Activated CD8-positive, alpha-beta T cell treated with anti-CD3 and anti-CD28 coated beads for 36 hours (primary cell): ENCODE measurements around the gene SERPING1. TPM values are rescaled to one million over a fixed set of nuclear protein-coding genes. Genes with fewer than 3 reads are reported as not detected.

Source experiments
- ATAC-seq: fragments of 200-7000 bp; cut with Tn5 transposase; one replicate; pipeline ENCODE4 v1.10.0; 2021; ENCODE audit warnings: mild to moderate bottlenecking, moderate library complexity
- CTCF ChIA-PET: fragments of 350-600 bp; sonication (Branson Sonifier 250); formaldehyde crosslinking; loops from one replicate; lab custom pipeline; 2021; ENCODE audit warnings: antibody characterized with exemption; lab: Charles Lee
- POLR2A ChIA-PET: fragments of 350-600 bp; sonication (Branson Sonifier 250); formaldehyde crosslinking; loops from one replicate; lab custom pipeline; 2021; ENCODE audit warnings: antibody characterized with exemption; lab: Charles Lee
- DNase-seq: peaks from one replicate; pipeline ENCODE4 v3.0.0-alpha.2; 2020
- H3K27ac Mint-ChIP-seq: one replicate; pipeline ENCODE4 v1.8.0; 2021; ENCODE audit warnings: mild to moderate bottlenecking, mixed read lengths
- H3K27me3 Mint-ChIP-seq: one replicate; pipeline ENCODE4 v1.8.0; 2021; ENCODE audit warnings: mixed read lengths
- H3K36me3 Mint-ChIP-seq: one replicate; pipeline ENCODE4 v1.8.0; 2021; ENCODE audit warnings: low read depth, mixed read lengths
- H3K4me1 Mint-ChIP-seq: one replicate; pipeline ENCODE4 v1.8.0; 2021; ENCODE audit warnings: low read depth, mixed read lengths
- H3K4me3 Mint-ChIP-seq: one replicate; pipeline ENCODE4 v1.8.0; 2021; ENCODE audit warnings: mild to moderate bottlenecking, moderate library complexity, mixed read lengths
- H3K9me3 Mint-ChIP-seq: one replicate; pipeline ENCODE4 v1.8.0; 2021; ENCODE audit warnings: mixed read lengths
- CTCF ChIP-seq: fragments of 200-600 bp; IDR thresholded peaks from one replicate; pipeline ENCODE4 v1.8.0; 2022; ENCODE audit warnings: antibody characterized with exemption, mild to moderate bottlenecking
- intact Hi-C: fragments of 100-400 bp; cut with micrococcal nuclease; formaldehyde crosslinking; loops from one replicate; pipeline ENCODE4 v1.10.0; 2022
- total RNA-seq, 2 experiments: library from RNA; stranded (reverse); gene quantifications; one replicate each; pipeline ENCODE4 v1.2.3, GENCODE V29; 2021

SERPING1 gene
- total RNA-seq, 2 experiments from 2014 or later: not detected

DNA sequence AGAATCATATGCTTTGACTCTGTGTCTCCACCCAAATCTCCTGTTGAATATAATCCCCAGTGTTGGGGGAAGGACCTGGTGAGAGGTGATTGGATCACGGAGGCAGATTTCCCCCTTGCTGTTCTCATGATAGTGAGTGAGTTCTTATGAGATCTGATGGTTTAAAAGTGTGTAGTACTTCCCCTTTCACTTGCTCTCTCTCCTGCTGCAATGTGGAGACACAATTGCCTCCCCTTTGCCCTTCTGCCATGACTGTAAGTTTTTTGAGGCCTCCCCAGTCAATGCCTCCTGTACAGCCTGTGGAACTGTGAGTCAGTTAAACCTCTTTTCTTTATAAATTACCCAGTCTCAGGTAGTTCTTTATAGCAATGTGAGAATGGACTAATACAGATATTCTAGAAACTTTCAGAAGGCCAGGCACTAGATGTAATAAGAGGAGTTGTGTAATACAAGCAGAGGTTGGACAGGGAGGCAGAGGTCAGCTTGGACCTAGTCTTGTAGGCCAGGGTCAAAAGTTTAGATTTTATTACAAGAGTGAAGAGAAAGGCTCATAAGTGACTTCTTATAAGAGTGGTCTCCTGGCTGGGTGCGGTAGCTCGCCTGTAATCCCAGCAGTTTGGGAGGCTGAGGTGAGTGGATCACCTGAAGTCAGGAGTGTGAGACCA is 9.3 kb upstream of the SERPING1 start:
- ChIA-PET CTCF (no interaction called here), POLR2A (no interaction called here)
- intact Hi-C loops: no loop called here
- ATAC-seq: no peak
- Mint-ChIP-seq H3K36me3 (no peaks in the 10 kb centered on the region), H3K27ac (no peak overlapping the region), H3K4me1 (peaks cover 6% of the 10 kb centered on the region), H3K9me3 (no peaks in the 10 kb centered on the region), H3K4me3 (no peak overlapping the region), H3K27me3 (peaks cover 3% of the 10 kb centered on the region)
- DNase-seq: no peak
- no peak for TF ChIP-seq CTCF

GRCh38 chr11:57596266-57596885 is 1.1 kb upstream of the SERPING1 start:
- peaks cover 23% of the 10 kb centered on the region for H3K27me3 Mint-ChIP-seq
- H3K36me3 Mint-ChIP-seq: no peaks in the 10 kb centered on the region
- ChIA-PET CTCF (interaction anchor here (0.7 to 1.6 kb wide), 6 partner anchors 9 to 52 kb away, joined by 3 to 5 read pairs (median 4); no protein-coding TSS in a partner anchor), POLR2A (no interaction called here)
- no peaks in the 10 kb centered on the region for H3K4me1 Mint-ChIP-seq
- intact Hi-C loops: no loop called here
- ATAC-seq (no peak), DNase-seq (no peak)
- TF ChIP-seq CTCF: no peak
- no peak overlapping the region for H3K4me3 Mint-ChIP-seq
- H3K27ac Mint-ChIP-seq: no peak overlapping the region
- no peaks in the 10 kb centered on the region for H3K9me3 Mint-ChIP-seq

- H3K4me3 Mint-ChIP-seq: no peak overlapping the region
- no peak for ATAC-seq
Observed at GRCh38 chr11:57597916-57598830, 688 bp downstream of the SERPING1 start.

DNA sequence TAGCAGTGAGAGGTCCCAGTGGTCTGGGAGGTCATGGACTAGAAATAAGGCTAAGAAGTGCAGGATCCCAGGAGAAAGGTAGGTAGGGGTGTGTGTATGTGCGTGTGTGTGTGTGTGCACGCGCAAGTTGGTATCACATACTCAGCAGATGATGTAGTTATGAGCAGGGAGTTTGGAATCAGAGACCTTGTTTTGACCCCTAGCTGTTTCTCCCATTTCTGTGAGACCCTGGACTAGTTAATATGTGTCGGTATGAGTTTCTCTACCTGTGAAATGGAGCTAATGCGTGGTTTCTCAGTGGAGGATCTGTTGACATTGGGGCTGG is 1.3 kb downstream of the SERPING1 start:
- Mint-ChIP-seq H3K27ac (no peak overlapping the region), H3K4me3 (no peak overlapping the region), H3K4me1 (no peaks in the 10 kb centered on the region), H3K27me3 (peaks cover 23% of the 10 kb centered on the region), H3K36me3 (no peaks in the 10 kb centered on the region), H3K9me3 (no peaks in the 10 kb centered on the region)
- intact Hi-C loops: no loop called here
- TF ChIP-seq CTCF: no peak
- no peak for ATAC-seq
- ChIA-PET CTCF (interaction anchor here (0.9 to 1.8 kb wide), 2 partner anchors 45 to 105 kb away, joined by 3 to 6 read pairs; no protein-coding TSS in a partner anchor), POLR2A (interaction anchor here (1.0 to 1.3 kb wide), 2 partner anchors 30 to 63 kb away, joined by 3 to 4 read pairs; no protein-coding TSS in a partner anchor)
- DNase-seq: no peak

More at GRCh38 chr11:57597916-57598830, 688 bp downstream of the SERPING1 start:
- ChIA-PET CTCF (interaction anchor here (0.9 to 1.8 kb wide), 3 partner anchors 43 to 105 kb away, joined by 3 to 6 read pairs (median 5); no protein-coding TSS in a partner anchor), POLR2A (interaction anchor here (1.0 to 1.3 kb wide), 2 partner anchors 30 to 63 kb away, joined by 3 to 4 read pairs; no protein-coding TSS in a partner anchor)
- TF ChIP-seq CTCF: no peak
- Mint-ChIP-seq H3K36me3 (no peaks in the 10 kb centered on the region), H3K27me3 (peaks cover 23% of the 10 kb centered on the region), H3K27ac (no peak overlapping the region), H3K9me3 (no peaks in the 10 kb centered on the region), H3K4me1 (no peaks in the 10 kb centered on the region)
- DNase-seq: no peak
- intact Hi-C loops: no loop called here
